ENCODE data around the gene GRIN3B. TPM values are rescaled to one million over a fixed set of nuclear protein-coding genes. Genes with fewer than 3 reads are reported as not detected.

The GRIN3B gene
- total RNA-seq, 2 donors from 2014 or later = 0.26 TPM; not detected in 1

DNA sequence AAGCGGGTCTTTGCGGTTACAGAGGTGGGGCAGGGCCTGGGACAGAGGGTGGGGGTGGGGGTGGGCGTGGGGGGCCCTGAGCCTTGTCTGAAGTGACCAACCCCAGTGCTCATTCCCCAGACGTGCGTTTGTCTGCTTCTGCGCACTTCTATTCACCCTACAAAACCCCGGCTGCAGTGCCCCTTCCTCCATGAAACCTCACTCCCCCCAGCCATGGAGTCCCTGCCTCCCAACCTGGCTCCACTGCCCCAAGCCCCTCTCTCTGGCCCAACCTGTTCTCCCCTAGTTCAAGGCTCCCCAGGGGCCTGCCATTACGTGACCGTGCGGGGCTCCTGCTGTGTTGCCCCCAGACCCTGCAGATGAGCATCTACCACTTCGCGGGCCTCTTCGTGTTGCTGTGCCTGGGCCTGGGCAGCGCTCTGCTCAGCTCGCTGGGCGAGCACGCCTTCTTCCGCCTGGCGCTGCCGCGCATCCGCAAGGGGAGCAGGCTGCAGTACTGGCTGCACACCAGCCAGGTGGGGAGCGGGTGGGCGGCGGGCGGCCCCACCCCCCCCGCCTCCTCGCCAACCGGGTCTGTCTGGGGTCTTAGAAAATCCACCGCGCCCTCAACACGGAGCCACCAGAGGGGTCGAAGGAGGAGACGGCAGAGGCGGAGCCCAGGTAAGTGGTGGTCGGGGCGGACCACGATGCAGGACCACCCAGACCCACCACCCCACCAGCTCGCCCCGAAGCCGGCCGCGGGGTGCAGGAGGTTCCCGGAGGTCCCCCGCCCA lies 8.2 kb downstream of the GRIN3B start:
- no peaks in the 10 kb centered on the region for H3K9me3 ChIP-seq
- no peaks in the 10 kb centered on the region for H3K4me1 ChIP-seq
- H3K27ac ChIP-seq = no peak overlapping the region
- WGBS, 2 donors = 90 to 92% methylated on average over 25 to 38 of the region's 45 CpGs
- intact Hi-C loops (cut with DNase I) = no loop called here
- peaks cover 5 to 22% of the 10 kb centered on the region in 2 donors for H3K36me3 ChIP-seq (replicated peaks in 1 of 2; ENCODE audit: insufficient read depth in 1 of 2, low read depth in 2 of 2)
- TF ChIP-seq CTCF (IDR thresholded peaks at IDR 0.05) (no peak), POLR2A (IDR thresholded peaks at IDR 0.05) (no peak)
- DNase-seq (no peak), ATAC-seq (no peak)
- no peaks in the 10 kb centered on the region for H3K27me3 ChIP-seq
- no peak overlapping the region for H3K4me3 ChIP-seq

DNA sequence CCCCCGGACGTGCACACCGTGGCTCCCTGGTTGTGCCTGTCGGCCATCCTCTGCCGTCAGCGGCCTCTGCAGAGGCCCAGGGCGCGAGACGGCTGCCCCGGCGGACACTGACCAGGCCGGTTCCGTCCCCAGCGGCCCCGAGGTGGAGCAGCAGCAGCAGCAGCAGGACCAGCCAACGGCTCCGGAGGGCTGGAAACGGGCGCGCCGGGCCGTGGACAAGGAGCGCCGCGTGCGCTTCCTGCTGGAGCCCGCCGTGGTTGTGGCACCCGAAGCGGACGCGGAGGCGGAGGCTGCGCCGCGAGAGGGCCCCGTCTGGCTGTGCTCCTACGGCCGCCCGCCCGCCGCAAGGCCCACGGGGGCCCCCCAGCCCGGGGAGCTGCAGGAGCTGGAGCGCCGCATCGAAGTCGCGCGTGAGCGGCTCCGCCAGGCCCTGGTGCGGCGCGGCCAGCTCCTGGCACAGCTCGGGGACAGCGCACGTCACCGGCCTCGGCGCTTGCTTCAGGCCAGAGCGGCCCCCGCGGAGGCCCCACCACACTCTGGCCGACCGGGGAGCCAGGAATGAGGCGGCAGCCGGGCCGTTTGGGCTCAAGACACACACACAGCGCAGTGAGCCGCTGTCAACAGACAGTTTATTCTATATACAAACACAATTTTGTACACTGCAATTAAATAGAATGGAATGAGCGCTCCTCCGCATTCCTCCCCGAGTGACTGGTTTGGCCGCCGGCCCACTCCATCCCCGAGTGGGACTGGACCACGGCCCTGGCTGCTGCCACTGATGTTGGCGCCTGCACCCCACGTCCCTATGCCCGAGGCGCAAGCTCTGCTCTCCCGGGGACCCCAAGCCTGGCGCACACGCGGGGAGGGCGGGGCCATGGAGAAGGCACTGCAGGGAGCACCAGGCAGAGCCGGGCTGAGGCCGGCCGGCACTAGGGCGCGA lies 9.1 kb downstream of the GRIN3B start:
- Histone ChIP-seq H3K27ac (no peak overlapping the region), H3K4me1 (no peaks in the 10 kb centered on the region), H3K36me3 (replicated peaks in 1 of 2; ENCODE audit: insufficient read depth in 1 of 2, low read depth in 2 of 2) (peaks cover 5 to 22% of the 10 kb centered on the region in 2 donors), H3K27me3 (no peaks in the 10 kb centered on the region), H3K4me3 (no peak overlapping the region), H3K9me3 (no peaks in the 10 kb centered on the region)
- WGBS, 2 donors = 83 to 84% methylated on average over 32 to 79 of the region's 92 CpGs
- intact Hi-C loops (cut with DNase I) = no loop called here
- TF ChIP-seq POLR2A (IDR thresholded peaks at IDR 0.05) (no peak), CTCF (IDR thresholded peaks at IDR 0.05) (no peak)
- DNase-seq = no peak
- ATAC-seq = no peak

DNA sequence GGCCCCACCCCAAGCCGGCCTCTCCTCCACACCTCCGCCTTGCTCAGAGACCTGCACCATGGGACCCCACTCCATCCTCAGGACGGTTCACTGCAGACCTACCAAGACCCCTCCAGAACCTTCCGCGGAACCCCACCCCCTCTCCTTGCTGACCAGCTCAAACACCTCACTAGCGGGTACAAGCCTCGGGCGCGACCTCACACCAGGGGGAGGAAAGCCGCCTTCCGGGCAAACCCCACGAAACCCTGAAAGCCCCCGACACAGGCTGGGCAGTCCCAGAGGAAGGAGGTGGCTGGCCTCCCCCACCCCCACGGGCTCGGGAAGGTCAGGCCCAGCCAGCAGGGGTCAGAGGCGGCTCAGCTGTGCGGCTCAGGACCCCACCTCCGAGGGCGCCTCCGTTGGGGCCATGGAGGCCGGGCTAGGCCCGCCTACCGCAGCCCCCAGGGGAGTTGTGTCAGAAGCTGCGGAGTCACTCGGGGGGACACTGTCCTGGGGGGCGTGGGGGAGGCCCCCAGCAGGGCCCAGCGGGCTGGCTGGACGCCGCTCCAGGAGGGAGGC lies 9.8 kb downstream of the GRIN3B start:
- Histone ChIP-seq H3K36me3 (replicated peaks in 1 of 2; ENCODE audit: insufficient read depth in 1 of 2, low read depth in 2 of 2) (peaks cover 5 to 22% of the 10 kb centered on the region in 2 donors), H3K27me3 (no peaks in the 10 kb centered on the region), H3K9me3 (no peaks in the 10 kb centered on the region), H3K27ac (no peak overlapping the region), H3K4me1 (peaks cover 2% of the 10 kb centered on the region), H3K4me3 (no peak overlapping the region)
- TF ChIP-seq POLR2A (IDR thresholded peaks at IDR 0.05) (no peak), CTCF (IDR thresholded peaks at IDR 0.05) (no peak)
- DNase-seq = no peak
- no peak for ATAC-seq
- intact Hi-C loops (cut with DNase I) = no loop called here
- 86 to 96% methylated on average over 4 to 11 of the region's 29 CpGs for WGBS, 2 donors

DNA sequence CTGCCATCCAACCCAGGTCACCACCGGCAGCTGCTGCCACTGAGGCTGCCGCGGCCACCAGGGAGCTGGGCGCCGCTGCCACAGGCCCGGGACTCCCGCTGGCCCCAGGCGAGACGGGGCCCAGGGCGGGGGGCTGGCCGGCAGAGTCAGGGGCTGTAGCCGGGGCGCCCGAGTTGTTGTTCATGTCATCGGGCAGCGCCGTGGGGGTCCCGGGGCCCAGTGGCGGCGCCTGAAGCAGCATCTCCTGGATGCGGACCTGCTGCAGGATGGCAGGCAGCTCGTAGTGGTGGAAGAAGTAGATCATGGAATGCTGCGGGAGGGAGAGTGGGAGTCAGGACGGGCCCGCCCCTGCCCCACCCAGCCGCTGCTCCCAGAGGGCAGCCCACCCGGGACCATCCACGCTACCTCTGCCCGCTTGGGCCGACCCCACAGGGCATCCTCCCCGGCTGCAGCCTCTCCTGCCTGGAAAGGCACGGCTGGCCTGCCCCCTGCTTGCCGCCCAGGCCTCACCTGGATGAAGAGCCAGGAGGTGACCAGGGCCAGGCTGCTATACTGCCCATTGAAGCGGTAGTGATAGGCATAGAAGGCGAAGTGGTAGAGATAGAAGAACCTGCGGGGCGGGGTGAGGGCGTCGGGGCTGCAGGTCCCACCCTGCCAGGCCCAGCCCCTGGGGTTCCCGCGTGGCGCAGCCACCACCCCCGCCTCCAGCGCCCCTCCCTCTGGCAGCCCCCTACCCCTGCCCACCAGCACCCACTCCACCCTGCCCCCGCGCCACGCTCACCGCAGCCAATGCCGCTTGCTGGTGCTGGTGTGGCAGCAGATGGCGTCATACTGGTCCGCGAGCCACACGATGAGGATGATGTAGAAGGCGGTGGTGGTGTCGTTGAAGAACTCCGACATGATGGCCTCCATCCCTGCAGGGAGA lies 10.6 kb downstream of the GRIN3B start:
- Histone ChIP-seq H3K4me1 (peaks cover 10% of the 10 kb centered on the region), H3K27me3 (no peaks in the 10 kb centered on the region), H3K9me3 (no peaks in the 10 kb centered on the region), H3K36me3 (replicated peaks in 1 of 2; ENCODE audit: insufficient read depth in 1 of 2, low read depth in 2 of 2) (peaks cover 5 to 22% of the 10 kb centered on the region in 2 donors), H3K27ac (no peak overlapping the region), H3K4me3 (no peak overlapping the region)
- 91 to 94% methylated on average over 38 to 46 of the region's 56 CpGs for WGBS, 2 donors
- ATAC-seq = no peak
- intact Hi-C loops (cut with DNase I) = no loop called here
- no peak for DNase-seq
- TF ChIP-seq CTCF (IDR thresholded peaks at IDR 0.05) = no peak
- no peak for TF ChIP-seq POLR2A (IDR thresholded peaks at IDR 0.05)
